GM19035 (cell line): ENCODE data around the gene NEK7.
"Not testable (repeated sequence)": the region's sequence is repeated elsewhere in the genome, so short reads cannot be mapped to it uniquely, and the experiment has no call there.

Experiments used
- ATAC-seq: cut with Tn5 transposase; IDR thresholded peaks from one replicate; pipeline ENCODE4 v1.9.1; 2021; ENCODE audit not compliant: unreplicated experiment

The NEK7 gene

GRCh38 chr1:198201956-198202784 is 45.4 kb downstream of the NEK7 start:
- ATAC-seq: peak; percentile 74

GRCh38 chr1:198203434-198203833 is 46.6 kb downstream of the NEK7 start:
- no peak for ATAC-seq

GRCh38 chr1:198205016-198205684 is 48.4 kb downstream of the NEK7 start:
- ATAC-seq: no peak

GRCh38 chr1:198206292-198206691 is 49.5 kb downstream of the NEK7 start:
- ATAC-seq: no peak

- no peak for ATAC-seq
Measured at GRCh38 chr1:198211696-198212095, 54.9 kb downstream of the NEK7 start.

GRCh38 chr1:198212126-198212525 is 55.3 kb downstream of the NEK7 start:
- no peak for ATAC-seq

- no peak for ATAC-seq
Measured at GRCh38 chr1:198212675-198213074, 55.9 kb downstream of the NEK7 start.

- no peak for ATAC-seq
Measured at GRCh38 chr1:198214924-198215323, 58.1 kb downstream of the NEK7 start.

- ATAC-seq: no peak
Measured at GRCh38 chr1:198220428-198220827, 63.6 kb downstream of the NEK7 start.

- not testable (repeated sequence) for ATAC-seq
Measured at GRCh38 chr1:198227010-198227409, 70.2 kb downstream of the NEK7 start.

- ATAC-seq: not testable (repeated sequence)
Measured at GRCh38 chr1:198227454-198227853, 70.7 kb downstream of the NEK7 start.

GRCh38 chr1:198228925-198229324 is 72.1 kb downstream of the NEK7 start:
- ATAC-seq: no peak

- ATAC-seq: no peak
Measured at GRCh38 chr1:198231779-198232178, 75.0 kb downstream of the NEK7 start.

- ATAC-seq: no peak
Measured at GRCh38 chr1:198232378-198232777, 75.6 kb downstream of the NEK7 start.

- no peak for ATAC-seq
Measured at GRCh38 chr1:198232940-198233675, 76.3 kb downstream of the NEK7 start.

GRCh38 chr1:198234520-198235251 is 77.9 kb downstream of the NEK7 start:
- no peak for ATAC-seq

GRCh38 chr1:198238121-198238520 is 81.3 kb downstream of the NEK7 start:
- no peak for ATAC-seq

- ATAC-seq: no peak
Measured at GRCh38 chr1:198241553-198241952, 84.8 kb downstream of the NEK7 start.

- no peak for ATAC-seq
Measured at GRCh38 chr1:198244772-198245171, 88.0 kb downstream of the NEK7 start.

GRCh38 chr1:198245379-198245778 is 88.6 kb downstream of the NEK7 start:
- no peak for ATAC-seq

GRCh38 chr1:198246337-198246736 is 89.5 kb downstream of the NEK7 start:
- no peak for ATAC-seq
